SK-N-SH (cell line): ENCODE measurements around the gene NCS1. TPM values are rescaled to one million over a fixed set of nuclear protein-coding genes. Genes with fewer than 3 reads are reported as not detected.

Experiments used
- CTCF ChIA-PET: fragments of 300-600, 350-600 bp; formaldehyde crosslinking; extraction: SDS; loops from one replicate; lab custom pipeline; 2021; lab: Yijun Ruan, JAX
- POLR2A ChIA-PET: fragments of 350-600 bp; sonication (Branson Sonifier 250); formaldehyde crosslinking; extraction: SDS; loops from one replicate; lab custom pipeline; 2020; ENCODE audit warnings: antibody characterized with exemption, inconsistent platforms; lab: Yijun Ruan, JAX
- DNase-seq: peaks from one replicate; pipeline ENCODE4 v3.0.0; 2012
- H2AFZ ChIP-seq: fragments of 200-600 bp; sonication (generic); 2 replicates; pipeline ENCODE4 v1.8.1; 2016; ENCODE audit warnings: antibody characterized with exemption, mild to moderate bottlenecking, low read depth
- H3F3A ChIP-seq: fragments of 200-600 bp; sonication (generic); replicated peaks from 2 replicates; pipeline ENCODE3; 2016; ENCODE audit warnings: antibody characterized with exemption, mild to moderate bottlenecking; ENCODE audit not compliant: insufficient read depth
- H3K27ac ChIP-seq, 2 experiments: fragments of 200-500 bp in 1 of 2; fragments of 200-600 bp in 1 of 2; sonication (Bioruptor generic) in 1 of 2; sonication (generic), shearing (Covaris generic) in 1 of 2; 2 replicates each; pipeline versions ENCODE4 v1.5.1 to v1.6.1; 2014 to 2016; ENCODE audit warnings: low read depth in 2 of 2, inconsistent platforms in 1 of 2, low read length in 1 of 2, mild to moderate bottlenecking in 1 of 2, mixed read lengths in 1 of 2
- H3K27me3 ChIP-seq: fragments of 200-600 bp; sonication (generic), shearing (Covaris generic); 2 replicates; pipeline ENCODE4 v1.6.1; 2016; ENCODE audit warnings: mixed run types; ENCODE audit not compliant: insufficient read depth
- H3K36me3 ChIP-seq, 2 experiments: fragments of 200-500 bp in 1 of 2; fragments of 200-600 bp in 1 of 2; sonication (Bioruptor generic) in 1 of 2; sonication (generic) in 1 of 2; replicated peaks in 1 of 2; 2 replicates each; pipeline versions ENCODE3 to v1.5.1; 2014 to 2016; ENCODE audit warnings: low read length in 1 of 2, mild to moderate bottlenecking in 1 of 2; ENCODE audit not compliant: insufficient read depth in 2 of 2, control insufficient read depth in 1 of 2
- H3K4me1 ChIP-seq, 2 experiments: fragments of 200-500 bp in 1 of 2; fragments of 200-600 bp in 1 of 2; sonication (Bioruptor generic) in 1 of 2; sonication (generic), shearing (Covaris generic) in 1 of 2; 2 replicates each; pipeline versions ENCODE4 v1.5.1 to v1.6.1; 2014 to 2016; ENCODE audit warnings: low read depth in 1 of 2, low read length in 1 of 2, mixed run types in 1 of 2; ENCODE audit not compliant: insufficient read depth in 2 of 2, control insufficient read depth in 1 of 2
- H3K4me2 ChIP-seq: fragments of 200-600 bp; sonication (generic), shearing (Covaris generic); 2 replicates; pipeline ENCODE4 v1.6.1; 2017; ENCODE audit warnings: mixed run types
- H3K4me3 ChIP-seq, 2 experiments: fragments of 200-500 bp in 1 of 2; fragments of 200-600 bp in 1 of 2; sonication (Bioruptor generic) in 1 of 2; sonication (generic), shearing (Covaris generic) in 1 of 2; 2 replicates each; pipeline versions ENCODE4 v1.5.1 to v1.8.1; 2014 to 2016; ENCODE audit warnings: low read depth in 2 of 2, inconsistent platforms in 1 of 2, low read length in 1 of 2, mild to moderate bottlenecking in 1 of 2, mixed read lengths in 1 of 2, moderate library complexity in 1 of 2
- H3K79me2 ChIP-seq: fragments of 200-600 bp; sonication (generic); 2 replicates; pipeline ENCODE4 v1.8.1; 2017; ENCODE audit warnings: mild to moderate bottlenecking; ENCODE audit not compliant: insufficient read depth
- H3K9ac ChIP-seq: fragments of 200-600 bp; sonication (generic); 2 replicates; pipeline ENCODE4 v1.6.1; 2017; ENCODE audit warnings: mixed run types
- H3K9me2 ChIP-seq: fragments of 200-600 bp; sonication (generic); 2 replicates; pipeline ENCODE4 v1.6.1; 2017; ENCODE audit warnings: mixed run types
- H3K9me3 ChIP-seq: fragments of 200-600 bp; sonication (generic); 2 replicates; pipeline ENCODE4 v1.6.1; 2017; ENCODE audit warnings: mixed run types, mild to moderate bottlenecking, moderate library complexity
- H4K20me1 ChIP-seq: fragments of 200-600 bp; sonication (generic); 2 replicates; pipeline ENCODE4 v1.6.1; 2017; ENCODE audit warnings: mild to moderate bottlenecking, mixed run types; ENCODE audit not compliant: insufficient read depth
- FOXJ3 ChIP-seq: sonication (generic); formaldehyde crosslinking; IDR thresholded peaks from 2 replicates; pipeline ENCODE4 v1.5.1; 2020; ENCODE audit warnings: mild to moderate bottlenecking, missing genetic modification reagents
- FOXM1 ChIP-seq: IDR thresholded peaks from 2 replicates; pipeline ENCODE4 v1.4.0; 2012; ENCODE audit warnings: low read depth, mild to moderate bottlenecking
- MXI1 ChIP-seq: IDR thresholded peaks from 2 replicates; pipeline ENCODE4 v1.6.1; 2012; ENCODE audit warnings: mild to moderate bottlenecking, low read depth, low read length, improper control_type of control experiment
- NFIC ChIP-seq: IDR thresholded peaks from 2 replicates; pipeline ENCODE4 v1.4.0; 2012; ENCODE audit warnings: borderline replicate concordance
- RAD21 ChIP-seq: IDR thresholded peaks from 2 replicates; pipeline ENCODE4 v1.6.1; 2012; ENCODE audit warnings: mild to moderate bottlenecking, low read length
- RCOR1 ChIP-seq: fragments of 150-350 bp; IDR thresholded peaks from 2 replicates; pipeline ENCODE4 v1.6.1; 2017; ENCODE audit warnings: antibody characterized with exemption, low read length
- SIN3A ChIP-seq: IDR thresholded peaks from 2 replicates; pipeline ENCODE4 v1.6.1; 2012; ENCODE audit warnings: low read depth, mild to moderate bottlenecking, low read length, moderate library complexity, borderline replicate concordance
- TAF1 ChIP-seq: IDR thresholded peaks from 2 replicates; pipeline ENCODE4 v1.6.1; 2012; ENCODE audit warnings: low read depth, mild to moderate bottlenecking, low read length, moderate library complexity, borderline replicate concordance
- TEAD4 ChIP-seq: IDR thresholded peaks from 2 replicates; pipeline ENCODE4 v1.4.0; 2012; ENCODE audit warnings: mild to moderate bottlenecking, borderline replicate concordance; ENCODE audit not compliant: insufficient read depth
- YY1 ChIP-seq: IDR thresholded peaks from 2 replicates; pipeline ENCODE4 v1.4.0; 2012; ENCODE audit warnings: low read depth, mild to moderate bottlenecking
- whole genome bisulfite sequencing: methylation state at CpG from one replicate; pipeline ENCODE4 v1.1.6; 2017; ENCODE audit warnings: low lambda C conversion rate; 5-methylcytosine and 5-hydroxymethylcytosine counted together
- polyA plus RNA-seq, 3 experiments: library from polyadenylated mRNA; depleted of rRNA; stranded (reverse); fragments of >200 nt; gene quantifications; 2 replicates each; pipeline ENCODE4 v1.2.3, GENCODE V29; 2012
- TF ChIP-seq, protein P1 (sequence below): IDR thresholded peaks from 2 replicates; pipeline ENCODE4 v1.6.1; 2012; ENCODE audit warnings: mild to moderate bottlenecking, low read depth, low read length, moderate library complexity
- TF ChIP-seq, protein P2 (sequence below): fragments of 200-600 bp; sonication (generic); IDR thresholded peaks from 2 replicates; pipeline ENCODE4 v1.6.1; 2017; ENCODE audit warnings: antibody characterized with exemption, mild to moderate bottlenecking, moderate library complexity
- TF ChIP-seq, protein P3 (sequence below): fragments of 150-350 bp; IDR thresholded peaks from 2 replicates; pipeline ENCODE4 v1.6.1; 2016; ENCODE audit warnings: mild to moderate bottlenecking, low read depth, low read length
- TF ChIP-seq, protein P4 (sequence below): IDR thresholded peaks from 2 replicates; pipeline ENCODE4 v1.4.0; 2012; ENCODE audit warnings: low read depth, borderline replicate concordance

Gene NCS1
- polyA plus RNA-seq, 1 of the 3 experiments (the other 2 are of a cell fraction), result 40.6 TPM

DNA sequence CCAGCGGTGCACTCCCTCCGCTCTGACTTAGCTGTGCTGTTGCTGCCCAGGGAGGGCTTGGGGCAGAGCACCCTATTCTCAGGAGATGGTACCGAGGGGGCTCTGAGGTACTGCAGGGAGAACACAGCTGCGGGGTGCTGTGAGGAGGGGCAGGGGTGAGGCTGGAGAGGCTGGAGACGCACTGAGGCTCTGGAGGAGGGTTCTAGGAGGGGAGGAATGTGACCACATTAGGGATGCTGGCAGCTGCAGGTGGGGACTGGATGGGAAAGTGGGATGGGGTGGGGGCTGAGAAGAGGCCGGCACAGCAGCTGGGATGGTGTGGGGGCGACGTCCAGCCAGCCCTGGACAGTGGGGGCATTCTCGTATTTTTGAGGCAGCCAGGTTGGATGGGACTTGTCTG lies 20.9 kb downstream of the NCS1 start (continued):
- TF ChIP-seq, protein P1, sequence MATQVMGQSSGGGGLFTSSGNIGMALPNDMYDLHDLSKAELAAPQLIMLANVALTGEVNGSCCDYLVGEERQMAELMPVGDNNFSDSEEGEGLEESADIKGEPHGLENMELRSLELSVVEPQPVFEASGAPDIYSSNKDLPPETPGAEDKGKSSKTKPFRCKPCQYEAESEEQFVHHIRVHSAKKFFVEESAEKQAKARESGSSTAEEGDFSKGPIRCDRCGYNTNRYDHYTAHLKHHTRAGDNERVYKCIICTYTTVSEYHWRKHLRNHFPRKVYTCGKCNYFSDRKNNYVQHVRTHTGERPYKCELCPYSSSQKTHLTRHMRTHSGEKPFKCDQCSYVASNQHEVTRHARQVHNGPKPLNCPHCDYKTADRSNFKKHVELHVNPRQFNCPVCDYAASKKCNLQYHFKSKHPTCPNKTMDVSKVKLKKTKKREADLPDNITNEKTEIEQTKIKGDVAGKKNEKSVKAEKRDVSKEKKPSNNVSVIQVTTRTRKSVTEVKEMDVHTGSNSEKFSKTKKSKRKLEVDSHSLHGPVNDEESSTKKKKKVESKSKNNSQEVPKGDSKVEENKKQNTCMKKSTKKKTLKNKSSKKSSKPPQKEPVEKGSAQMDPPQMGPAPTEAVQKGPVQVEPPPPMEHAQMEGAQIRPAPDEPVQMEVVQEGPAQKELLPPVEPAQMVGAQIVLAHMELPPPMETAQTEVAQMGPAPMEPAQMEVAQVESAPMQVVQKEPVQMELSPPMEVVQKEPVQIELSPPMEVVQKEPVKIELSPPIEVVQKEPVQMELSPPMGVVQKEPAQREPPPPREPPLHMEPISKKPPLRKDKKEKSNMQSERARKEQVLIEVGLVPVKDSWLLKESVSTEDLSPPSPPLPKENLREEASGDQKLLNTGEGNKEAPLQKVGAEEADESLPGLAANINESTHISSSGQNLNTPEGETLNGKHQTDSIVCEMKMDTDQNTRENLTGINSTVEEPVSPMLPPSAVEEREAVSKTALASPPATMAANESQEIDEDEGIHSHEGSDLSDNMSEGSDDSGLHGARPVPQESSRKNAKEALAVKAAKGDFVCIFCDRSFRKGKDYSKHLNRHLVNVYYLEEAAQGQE, result no peak
- no peak for TF ChIP-seq NFIC
- no peak for TF ChIP-seq MXI1
- TF ChIP-seq YY1, result no peak
- no peak for TF ChIP-seq RCOR1
- TF ChIP-seq FOXM1, result no peak
- TF ChIP-seq, protein P2, sequence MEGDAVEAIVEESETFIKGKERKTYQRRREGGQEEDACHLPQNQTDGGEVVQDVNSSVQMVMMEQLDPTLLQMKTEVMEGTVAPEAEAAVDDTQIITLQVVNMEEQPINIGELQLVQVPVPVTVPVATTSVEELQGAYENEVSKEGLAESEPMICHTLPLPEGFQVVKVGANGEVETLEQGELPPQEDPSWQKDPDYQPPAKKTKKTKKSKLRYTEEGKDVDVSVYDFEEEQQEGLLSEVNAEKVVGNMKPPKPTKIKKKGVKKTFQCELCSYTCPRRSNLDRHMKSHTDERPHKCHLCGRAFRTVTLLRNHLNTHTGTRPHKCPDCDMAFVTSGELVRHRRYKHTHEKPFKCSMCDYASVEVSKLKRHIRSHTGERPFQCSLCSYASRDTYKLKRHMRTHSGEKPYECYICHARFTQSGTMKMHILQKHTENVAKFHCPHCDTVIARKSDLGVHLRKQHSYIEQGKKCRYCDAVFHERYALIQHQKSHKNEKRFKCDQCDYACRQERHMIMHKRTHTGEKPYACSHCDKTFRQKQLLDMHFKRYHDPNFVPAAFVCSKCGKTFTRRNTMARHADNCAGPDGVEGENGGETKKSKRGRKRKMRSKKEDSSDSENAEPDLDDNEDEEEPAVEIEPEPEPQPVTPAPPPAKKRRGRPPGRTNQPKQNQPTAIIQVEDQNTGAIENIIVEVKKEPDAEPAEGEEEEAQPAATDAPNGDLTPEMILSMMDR, result no peak
- no peak for TF ChIP-seq TEAD4
- TF ChIP-seq, all 33 proteins: peak for 0

DNA sequence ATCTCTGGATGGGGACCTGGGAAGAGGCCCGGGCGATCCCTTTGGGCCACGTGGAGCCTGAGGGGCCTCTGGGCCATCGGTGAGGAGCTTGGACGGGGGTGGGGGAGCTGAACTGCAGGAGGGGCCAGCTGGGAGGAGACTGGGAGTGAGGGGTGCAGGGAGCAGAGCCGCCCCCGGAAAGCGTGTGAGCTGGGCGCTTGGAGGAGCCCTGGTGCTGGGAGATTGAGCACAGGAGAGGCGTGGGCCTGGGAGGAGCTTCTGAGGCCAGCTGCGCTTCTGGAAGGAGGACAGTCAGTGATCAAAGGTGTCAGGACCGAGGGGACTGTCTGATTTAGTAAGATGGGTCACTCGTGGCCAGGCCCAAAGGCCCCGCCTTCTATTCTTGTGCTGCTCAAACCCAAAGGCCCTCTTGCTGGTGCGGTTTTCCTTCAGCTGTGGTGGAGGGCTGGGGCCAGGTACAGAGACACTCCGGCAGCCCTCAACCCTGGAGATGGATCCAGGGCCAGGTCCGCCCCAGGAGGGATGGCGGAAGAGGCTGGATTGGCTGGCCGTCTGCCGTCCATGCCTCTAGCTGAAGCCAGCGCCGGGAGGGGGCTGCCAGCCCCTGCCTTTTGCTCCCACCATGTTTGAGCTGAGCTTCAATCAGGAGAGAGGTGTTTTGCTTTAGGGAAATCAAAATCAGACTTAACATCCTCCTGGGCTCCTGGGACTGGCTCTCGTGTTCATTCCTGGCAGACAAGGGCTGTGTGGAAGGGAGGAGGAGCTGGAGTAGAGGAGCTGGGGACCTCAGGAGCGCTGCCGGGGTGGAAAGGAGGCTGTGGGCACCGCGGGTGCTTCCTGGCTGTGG lies 21.6 kb downstream of the NCS1 start:
- H3F3A ChIP-seq, result no peaks in the 10 kb centered on the region
- peaks cover 28 to 84% of the 10 kb centered on the region in 2 experiments for H3K4me1 ChIP-seq
- peak overlapping the region in 1 of 2 experiments; percentile 83; a peak in 2 of 4 replicates for H3K27ac ChIP-seq
- no peak overlapping the region for H3K4me3 ChIP-seq
- no peaks in the 10 kb centered on the region for H3K9me2 ChIP-seq
- H2AFZ ChIP-seq, result no peak overlapping the region
- no peaks in the 10 kb centered on the region for H3K9me3 ChIP-seq
- no peak overlapping the region for H3K9ac ChIP-seq
- 73% methylated on average over 22 of the region's 27 CpGs for WGBS
- ChIA-PET CTCF (interaction anchor here (0.6 to 3.6 kb wide), 8 partner anchors 17 to 264 kb away, joined by 3 to 14 read pairs (median 5); no protein-coding TSS in a partner anchor), POLR2A (interaction anchor here (0.7 kb wide), 1 partner anchor 20 kb away, joined by 4 read pairs; no protein-coding TSS in a partner anchor)
- peak; percentile 23; the same call in 1 of the 2 replicates for TF ChIP-seq RAD21
- 0 out of 2 replicates have a peak, but pooled peaks have one; percentile 30 for TF ChIP-seq FOXJ3 (CRISPR knock-in tag)
- TF ChIP-seq TEAD4, result no peak
- no peak for TF ChIP-seq TAF1
- no peak for TF ChIP-seq SIN3A
- TF ChIP-seq, protein P3, sequence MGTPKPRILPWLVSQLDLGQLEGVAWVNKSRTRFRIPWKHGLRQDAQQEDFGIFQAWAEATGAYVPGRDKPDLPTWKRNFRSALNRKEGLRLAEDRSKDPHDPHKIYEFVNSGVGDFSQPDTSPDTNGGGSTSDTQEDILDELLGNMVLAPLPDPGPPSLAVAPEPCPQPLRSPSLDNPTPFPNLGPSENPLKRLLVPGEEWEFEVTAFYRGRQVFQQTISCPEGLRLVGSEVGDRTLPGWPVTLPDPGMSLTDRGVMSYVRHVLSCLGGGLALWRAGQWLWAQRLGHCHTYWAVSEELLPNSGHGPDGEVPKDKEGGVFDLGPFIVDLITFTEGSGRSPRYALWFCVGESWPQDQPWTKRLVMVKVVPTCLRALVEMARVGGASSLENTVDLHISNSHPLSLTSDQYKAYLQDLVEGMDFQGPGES, result no peak
- TF ChIP-seq, protein P4, sequence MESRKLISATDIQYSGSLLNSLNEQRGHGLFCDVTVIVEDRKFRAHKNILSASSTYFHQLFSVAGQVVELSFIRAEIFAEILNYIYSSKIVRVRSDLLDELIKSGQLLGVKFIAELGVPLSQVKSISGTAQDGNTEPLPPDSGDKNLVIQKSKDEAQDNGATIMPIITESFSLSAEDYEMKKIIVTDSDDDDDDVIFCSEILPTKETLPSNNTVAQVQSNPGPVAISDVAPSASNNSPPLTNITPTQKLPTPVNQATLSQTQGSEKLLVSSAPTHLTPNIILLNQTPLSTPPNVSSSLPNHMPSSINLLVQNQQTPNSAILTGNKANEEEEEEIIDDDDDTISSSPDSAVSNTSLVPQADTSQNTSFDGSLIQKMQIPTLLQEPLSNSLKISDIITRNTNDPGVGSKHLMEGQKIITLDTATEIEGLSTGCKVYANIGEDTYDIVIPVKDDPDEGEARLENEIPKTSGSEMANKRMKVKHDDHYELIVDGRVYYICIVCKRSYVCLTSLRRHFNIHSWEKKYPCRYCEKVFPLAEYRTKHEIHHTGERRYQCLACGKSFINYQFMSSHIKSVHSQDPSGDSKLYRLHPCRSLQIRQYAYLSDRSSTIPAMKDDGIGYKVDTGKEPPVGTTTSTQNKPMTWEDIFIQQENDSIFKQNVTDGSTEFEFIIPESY, result no peak
- no peaks in the 10 kb centered on the region for H3K36me3 ChIP-seq
- peaks cover 97% of the 10 kb centered on the region for H4K20me1 ChIP-seq
- peak overlapping the region; percentile 41; the same call in 1 of the 2 replicates for H3K4me2 ChIP-seq
- DNase-seq, result peak; percentile 69
- H3K79me2 ChIP-seq, result peaks cover 98% of the 10 kb centered on the region
- H3K27me3 ChIP-seq, result no peaks in the 10 kb centered on the region
